Activated CD8-positive, alpha-beta memory T cell treated with anti-CD3 and anti-CD28 coated beads for 36 hours (primary cell): ENCODE data around the gene RPL37. TPM values are rescaled to one million over a fixed set of nuclear protein-coding genes. Genes with fewer than 3 reads are reported as not detected.

Source experiments
- CTCF ChIA-PET: fragments of 350-600 bp; sonication (Branson Sonifier 250); formaldehyde crosslinking; loops from one replicate; lab custom pipeline; 2021; ENCODE audit warnings: antibody characterized with exemption; lab: Charles Lee
- POLR2A ChIA-PET: fragments of 350-600 bp; sonication (Branson Sonifier 250); formaldehyde crosslinking; loops from one replicate; lab custom pipeline; 2021; ENCODE audit warnings: antibody characterized with exemption; lab: Charles Lee
- total RNA-seq, 2 experiments: library from RNA; stranded (reverse); gene quantifications; one replicate each; pipeline ENCODE4 v1.2.3, GENCODE V29; 2021

The RPL37 gene
- total RNA-seq, 2 experiments from 2014 or later = 1,602 to 1,650 TPM

- ChIA-PET CTCF (no interaction called here), POLR2A (interaction anchor here (0.5 kb wide), 1 partner anchor 36 kb away, joined by 3 read pairs; no protein-coding TSS in a partner anchor)
These were observed 53.1 kb downstream of the RPL37 start for GRCh38 chr5:40781843-40782409.

- POLR2A ChIA-PET = no interaction called here
- CTCF ChIA-PET = no interaction called here
These were observed 54.2 kb downstream of the RPL37 start for GRCh38 chr5:40780858-40781257.

- CTCF ChIA-PET = no interaction called here
- POLR2A ChIA-PET = no interaction called here
These were observed 54.8 kb downstream of the RPL37 start for GRCh38 chr5:40780199-40780598.

GRCh38 chr5:40779561-40779960 is 55.5 kb downstream of the RPL37 start:
- ChIA-PET CTCF (no interaction called here), POLR2A (no interaction called here)

- POLR2A ChIA-PET = no interaction called here
- CTCF ChIA-PET = interaction anchor here (1.1 kb wide), 1 partner anchor 13 kb away, joined by 3 read pairs; no protein-coding TSS in a partner anchor
These were observed 56.9 kb downstream of the RPL37 start for GRCh38 chr5:40778133-40778532.

GRCh38 chr5:40776658-40776977 is 58.4 kb downstream of the RPL37 start:
- ChIA-PET POLR2A (interaction anchor here (0.7 kb wide), 1 partner anchor 14 kb away, joined by 3 read pairs; no protein-coding TSS in a partner anchor), CTCF (no interaction called here)

- ChIA-PET POLR2A (interaction anchor here (0.7 kb wide), 1 partner anchor 15 kb away, joined by 3 read pairs; no protein-coding TSS in a partner anchor), CTCF (no interaction called here)
These were observed 59.0 kb downstream of the RPL37 start for GRCh38 chr5:40775846-40776657.

Other genes with a start within 250 kb of the RPL37 start
- gene PTGER4, start 155.3 kb downstream of the RPL37 start, total RNA-seq = 10 to 100 TPM; 39.9 to 42.0 TPM
- 10 to 100 TPM; 22.2 to 23.9 TPM for gene TTC33, start 79.3 kb downstream of the RPL37 start, total RNA-seq
- gene PRKAA1, start 36.8 kb downstream of the RPL37 start, total RNA-seq = 10 to 100 TPM; 63.8 to 65.1 TPM
- gene CARD6, start 6.1 kb upstream of the RPL37 start, total RNA-seq = 1 to 10 TPM; 1.6 to 2.0 TPM
- not detected for gene C7, start 74.3 kb upstream of the RPL37 start, total RNA-seq
- gene MROH2B, start 236.1 kb upstream of the RPL37 start, total RNA-seq = not detected